Endothelial cell (in vitro differentiated cells): ENCODE results near the gene LZTR1. TPM values are rescaled to one million over a fixed set of nuclear protein-coding genes. Genes with fewer than 3 reads are reported as not detected.

ENCODE experiments used
- DNase-seq: peaks from one replicate; pipeline ENCODE4 v3.0.0; 2021; ENCODE audit warnings: low spot score
- H3K27ac Mint-ChIP-seq: one replicate; pipeline ENCODE4 v1.8.0; 2021; ENCODE audit warnings: mixed read lengths, inconsistent platforms; ENCODE audit not compliant: unreplicated experiment
- H3K27me3 Mint-ChIP-seq: one replicate; pipeline ENCODE4 v1.8.0; 2021; ENCODE audit warnings: mild to moderate bottlenecking, moderate library complexity, mixed read lengths, inconsistent platforms; ENCODE audit not compliant: unreplicated experiment
- H3K36me3 Mint-ChIP-seq: one replicate; pipeline ENCODE4 v1.8.0; 2021; ENCODE audit warnings: mild to moderate bottlenecking, low read depth, mixed read lengths, inconsistent platforms; ENCODE audit not compliant: unreplicated experiment
- H3K4me1 Mint-ChIP-seq: one replicate; pipeline ENCODE4 v1.8.0; 2021; ENCODE audit warnings: mild to moderate bottlenecking, mixed read lengths, inconsistent platforms; ENCODE audit not compliant: unreplicated experiment
- H3K4me3 Mint-ChIP-seq: one replicate; pipeline ENCODE4 v1.8.0; 2021; ENCODE audit warnings: mild to moderate bottlenecking, mixed read lengths, inconsistent platforms; ENCODE audit not compliant: unreplicated experiment
- H3K9me3 Mint-ChIP-seq: one replicate; pipeline ENCODE4 v1.8.0; 2021; ENCODE audit warnings: mixed read lengths, inconsistent platforms; ENCODE audit not compliant: unreplicated experiment
- CTCF ChIP-seq: fragments of 200-600 bp; sonication (generic); IDR thresholded peaks from one replicate; pipeline ENCODE4 v1.5.0; 2021; ENCODE audit warnings: antibody characterized with exemption; ENCODE audit not compliant: unreplicated experiment
- total RNA-seq: library from RNA; stranded (reverse); fragmentation: NEBNext Ultra II Directional; extraction: Animal tissue kit (Norgen Biotek cat#: 25700); gene quantifications from one replicate; pipeline ENCODE4 v1.2.1, GENCODE V29; 2021; ENCODE audit not compliant: unreplicated experiment

Gene LZTR1
- total RNA-seq, 1 donor from 2014 or later, result 113 TPM

DNA sequence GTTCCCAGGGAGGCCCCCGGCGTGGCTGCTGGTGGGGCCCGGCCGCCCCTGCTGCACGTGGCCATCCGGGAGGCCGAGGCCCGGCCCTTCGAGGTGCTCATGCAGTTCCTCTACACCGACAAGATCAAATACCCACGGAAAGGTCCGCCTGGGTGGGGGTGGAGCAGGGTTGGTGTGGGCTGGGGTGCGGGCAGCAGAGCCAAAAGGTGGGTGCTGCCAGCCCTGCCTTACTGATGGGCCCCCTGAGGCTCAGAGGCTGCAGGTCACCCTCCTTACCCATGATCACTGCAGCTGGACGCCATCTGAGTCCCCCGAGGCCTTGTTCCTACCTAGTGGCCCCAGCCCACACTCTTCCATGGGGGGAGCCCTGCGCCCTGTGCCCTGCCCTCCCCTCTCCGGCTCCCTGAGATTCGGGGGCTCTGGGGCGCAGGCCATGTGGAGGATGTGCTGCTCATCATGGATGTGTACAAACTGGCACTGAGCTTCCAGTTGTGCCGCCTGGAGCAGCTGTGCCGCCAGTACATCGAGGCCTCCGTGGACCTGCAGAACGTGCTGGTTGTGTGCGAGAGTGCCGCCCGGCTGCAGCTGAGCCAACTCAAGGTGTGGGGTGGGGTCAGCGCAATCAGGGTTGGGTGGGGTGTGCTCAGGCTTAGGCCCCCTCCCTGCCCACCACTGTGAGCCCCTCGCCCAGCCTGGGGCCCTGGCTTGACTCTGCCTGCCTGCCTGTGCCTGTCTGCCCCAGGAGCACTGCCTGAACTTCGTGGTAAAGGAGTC, 12.2 kb downstream of the LZTR1 start:
- Mint-ChIP-seq H3K9me3 (no peaks in the 10 kb centered on the region), H3K27ac (no peak overlapping the region), H3K27me3 (peaks cover 12% of the 10 kb centered on the region), H3K4me1 (no peaks in the 10 kb centered on the region), H3K4me3 (no peak overlapping the region), H3K36me3 (peaks cover 12% of the 10 kb centered on the region)
- TF ChIP-seq CTCF, result no peak
- DNase-seq, result no peak

DNA sequence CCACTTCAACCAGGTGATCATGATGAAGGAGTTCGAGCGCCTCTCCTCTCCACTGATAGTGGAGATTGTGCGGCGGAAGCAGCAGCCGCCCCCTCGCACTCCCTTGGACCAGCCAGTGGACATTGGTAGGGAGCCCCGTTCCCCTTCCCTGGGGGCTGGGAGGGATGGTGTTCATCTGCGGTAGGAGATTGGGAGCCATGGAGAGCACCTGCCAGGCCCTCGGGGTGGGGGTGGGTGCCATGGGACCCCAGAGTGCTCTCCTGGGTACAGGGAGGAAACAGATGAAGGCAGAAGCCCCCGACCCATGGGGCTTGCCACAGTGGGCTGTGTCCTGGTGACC, 12.8 kb downstream of the LZTR1 start:
- Mint-ChIP-seq H3K4me3 (no peak overlapping the region), H3K36me3 (peaks cover 12% of the 10 kb centered on the region), H3K27me3 (peaks cover 12% of the 10 kb centered on the region), H3K27ac (no peak overlapping the region), H3K9me3 (no peaks in the 10 kb centered on the region), H3K4me1 (no peaks in the 10 kb centered on the region)
- no peak for DNase-seq
- no peak for TF ChIP-seq CTCF

DNA sequence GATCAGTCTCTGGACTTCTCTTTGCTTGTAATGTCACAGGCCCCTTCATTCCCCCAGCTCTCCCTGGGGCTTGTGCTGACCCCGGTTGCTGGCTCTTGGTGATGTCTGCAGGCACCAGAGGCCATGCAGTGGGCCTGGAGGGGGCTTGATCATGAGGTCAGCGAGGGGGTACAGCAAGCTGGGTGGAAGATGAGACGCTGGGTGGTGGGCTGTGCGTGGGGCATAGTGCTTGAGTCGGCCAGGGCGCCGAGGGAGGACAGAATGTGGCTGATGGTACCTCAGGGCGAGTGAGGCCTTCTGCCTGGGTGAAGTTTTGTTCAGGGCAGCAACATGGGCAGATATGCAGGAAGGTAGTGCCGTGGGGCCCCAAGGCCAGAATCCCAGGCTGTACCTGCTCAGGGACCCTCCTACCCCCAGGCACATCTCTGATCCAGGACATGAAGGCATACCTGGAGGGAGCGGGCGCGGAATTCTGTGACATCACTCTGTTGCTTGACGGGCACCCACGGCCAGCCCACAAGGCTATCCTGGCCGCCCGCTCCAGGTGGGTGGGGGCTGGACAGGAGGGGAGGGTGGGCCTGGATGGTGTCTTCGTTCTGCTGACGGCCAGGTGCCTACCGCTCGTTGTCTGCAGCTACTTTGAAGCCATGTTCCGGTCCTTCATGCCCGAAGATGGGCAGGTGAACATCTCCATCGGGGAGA, 13.4 kb downstream of the LZTR1 start:
- no peak for DNase-seq
- no peak overlapping the region for H3K27ac Mint-ChIP-seq
- no peak for TF ChIP-seq CTCF

DNA sequence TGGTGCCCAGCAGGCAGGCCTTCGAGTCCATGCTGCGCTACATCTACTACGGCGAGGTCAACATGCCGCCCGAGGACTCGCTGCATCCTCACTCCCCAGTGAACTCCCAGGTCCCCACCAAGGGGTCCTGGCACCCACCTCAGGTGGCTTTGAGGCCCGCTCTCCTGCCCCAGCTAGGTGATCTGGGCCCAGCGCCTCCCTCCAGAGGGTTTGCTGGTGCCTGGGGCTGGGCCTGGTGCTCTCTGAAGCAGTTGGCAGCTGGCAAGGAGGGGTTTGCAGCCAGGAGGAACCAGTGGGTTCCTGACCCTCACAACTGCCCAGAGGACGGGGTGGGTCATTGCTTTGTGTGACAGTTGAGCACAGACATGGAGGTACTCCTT, 13.9 kb downstream of the LZTR1 start:
- no peak overlapping the region for H3K27ac Mint-ChIP-seq
- H3K27me3 Mint-ChIP-seq, result peaks cover 6% of the 10 kb centered on the region
- H3K4me1 Mint-ChIP-seq, result peaks cover 2% of the 10 kb centered on the region
- peaks cover 8% of the 10 kb centered on the region for H3K36me3 Mint-ChIP-seq
- H3K4me3 Mint-ChIP-seq, result no peak overlapping the region
- no peak for DNase-seq
- no peaks in the 10 kb centered on the region for H3K9me3 Mint-ChIP-seq
- TF ChIP-seq CTCF, result no peak

More for the DNA sequence above, 13.4 kb downstream of the LZTR1 start:
- Mint-ChIP-seq H3K4me3 (no peak overlapping the region), H3K27me3 (peaks cover 10% of the 10 kb centered on the region), H3K36me3 (peaks cover 8% of the 10 kb centered on the region), H3K9me3 (no peaks in the 10 kb centered on the region), H3K4me1 (no peaks in the 10 kb centered on the region)
